ENCODE measurements around the gene CTNS.
A peak's percentile ranks its signal among the peaks of the same experiment; 100 is the strongest.

Gene CTNS

GRCh38 chr17:3636154-3636907 lies at the start of gene CTNS, which contains the start of gene SHPK:
CTNS (plus strand) TSS chr17:3636760; CDS start chr17:3640207, 3,447 bp downstream.
SHPK (minus strand) TSS chr17:3636250; CDS start chr17:3636219, 31 bp downstream.
- DNase-seq = peak; percentile 85 to 99 (median 95)

- DNase-seq = no peak
Measured at GRCh38 chr17:3589784-3590183, 46.8 kb upstream of the CTNS start.

GRCh38 chr17:3590231-3590630 lies 46.3 kb upstream of the CTNS start:
- no peak for DNase-seq

- no peak for DNase-seq
Measured at GRCh38 chr17:3590768-3591167, 45.8 kb upstream of the CTNS start.

GRCh38 chr17:3592216-3592860 lies 44.2 kb upstream of the CTNS start:
- DNase-seq = peak in 1 of 56 donors; percentile 19

- peak in 1 of 56 donors; percentile 5 for DNase-seq
Measured at GRCh38 chr17:3593384-3593783, 43.2 kb upstream of the CTNS start.

- peak in 36 of 56 donors; percentile 3 to 72 (median 30) for DNase-seq
Measured at GRCh38 chr17:3594051-3594800, 42.3 kb upstream of the CTNS start.

- no peak for DNase-seq
Measured at GRCh38 chr17:3594976-3595375, 41.6 kb upstream of the CTNS start.

GRCh38 chr17:3596804-3597464 lies 39.6 kb upstream of the CTNS start:
- no peak for DNase-seq

GRCh38 chr17:3598078-3598477 lies 38.5 kb upstream of the CTNS start:
- no peak for DNase-seq

- DNase-seq = no peak
Measured at GRCh38 chr17:3600529-3601205, 35.9 kb upstream of the CTNS start.

- DNase-seq = no peak
Measured at GRCh38 chr17:3602499-3602898, 34.1 kb upstream of the CTNS start.

- no peak for DNase-seq
Measured at GRCh38 chr17:3603119-3603869, 33.3 kb upstream of the CTNS start.

GRCh38 chr17:3603870-3604259 lies 32.7 kb upstream of the CTNS start:
- DNase-seq = no peak

GRCh38 chr17:3609689-3610088 lies 26.9 kb upstream of the CTNS start:
- DNase-seq = no peak

GRCh38 chr17:3610523-3610922 lies 26.0 kb upstream of the CTNS start:
- no peak for DNase-seq

GRCh38 chr17:3613124-3613523 lies 23.4 kb upstream of the CTNS start:
- no peak for DNase-seq

GRCh38 chr17:3615160-3615870 lies 21.2 kb upstream of the CTNS start:
- DNase-seq = no peak

GRCh38 chr17:3621146-3621720 lies 15.3 kb upstream of the CTNS start:
- no peak for DNase-seq

All from amygdala (tissue), 56 donors.